HepG2 (cell line): ENCODE measurements around the gene TEX48. TPM values are rescaled to one million over a fixed set of nuclear protein-coding genes. Genes with fewer than 3 reads are reported as not detected.

Experiments used
- ATAC-seq: fragments of 200-7000 bp; cut with Tn5 transposase; 3 replicates; pipeline ENCODE4 v1.9.1; 2020; ENCODE audit warnings: mild to moderate bottlenecking, moderate library complexity
- BruUV-seq: library from RNA; stranded (reverse); fragments of 400-500 nt; replicated peaks from 2 replicates; lab custom pipeline; 2021; lab: Mats Ljungman, UMichigan
- CTCF ChIA-PET: fragments of 300-600 bp; formaldehyde crosslinking; extraction: SDS; loops from one replicate; lab custom pipeline; 2021; ENCODE audit warnings: low total read pairs, inconsistent platforms, low intra/inter-chr PET ratio; lab: Yijun Ruan, JAX
- POLR2A ChIA-PET: fragments of 350-600 bp; sonication (Branson Sonifier 250); formaldehyde crosslinking; loops from one replicate; lab custom pipeline; 2020; ENCODE audit warnings: antibody characterized with exemption, inconsistent platforms; lab: Yijun Ruan, JAX
- DNase-seq: peaks from one replicate; pipeline ENCODE4 v3.0.0-alpha.2; 2015; ENCODE audit warnings: low spot score
- FAIRE-seq: peaks from 3 replicates; lab custom pipeline; 2011; peaks lifted over from hg19 to GRCh38; lab: Jason Lieb, UNC
- H2AFZ ChIP-seq: one replicate; pipeline ENCODE4 v1.6.1; 2011; ENCODE audit warnings: low read length, inconsistent platforms
- H3K27ac ChIP-seq: fragments of 300-600 bp; 3 replicates; pipeline ENCODE4 v1.8.0; 2011; ENCODE audit warnings: mixed run types, mild to moderate bottlenecking, mixed read lengths, low read length, inconsistent platforms; ENCODE audit not compliant: insufficient read depth; ENCODE audit errors: extremely low read length
- H3K27me3 ChIP-seq, 2 experiments: fragments of 200-600 bp in 1 of 2; 2 replicates in 1 of 2; 3 replicates in 1 of 2; pipeline versions ENCODE4 v1.6.0 to v1.8.0; 2011; ENCODE audit warnings: low read length in 2 of 2, mild to moderate bottlenecking in 2 of 2, moderate library complexity in 2 of 2, inconsistent platforms in 1 of 2; ENCODE audit not compliant: insufficient read depth in 2 of 2, control insufficient read depth in 1 of 2
- H3K36me3 ChIP-seq, 2 experiments: fragments of 200-600 bp in 1 of 2; replicated peaks in 1 of 2; 2 replicates in 1 of 2; 3 replicates in 1 of 2; pipeline versions ENCODE4 v1.5.1 to v1.8.0; 2011; ENCODE audit warnings: low read length in 2 of 2, inconsistent platforms in 1 of 2; ENCODE audit not compliant: insufficient read depth in 2 of 2, control insufficient read depth in 1 of 2
- H3K4me1 ChIP-seq: 2 replicates; pipeline ENCODE4 v1.5.1; 2012; ENCODE audit warnings: low read length, inconsistent platforms; ENCODE audit not compliant: insufficient read depth
- H3K4me2 ChIP-seq: 2 replicates; pipeline ENCODE4 v1.6.0; 2011; ENCODE audit warnings: low read depth, low read length, inconsistent platforms
- H3K4me3 ChIP-seq, 3 experiments: fragments of 200-600 bp in 1 of 3; sonication (generic), shearing (Covaris generic) in 1 of 3; replicated peaks in 1 of 3; 2 replicates each; pipeline ENCODE4 v1.5.1; 2011 to 2016; ENCODE audit warnings: low read length in 3 of 3, inconsistent platforms in 2 of 3, low read depth in 2 of 3, mild to moderate bottlenecking in 2 of 3, control low read depth in 1 of 3, mixed read lengths in 1 of 3; ENCODE audit not compliant: insufficient read depth in 1 of 3
- H3K79me2 ChIP-seq: one replicate; pipeline ENCODE4 v1.6.1; 2011; ENCODE audit warnings: low read length, inconsistent platforms; ENCODE audit not compliant: insufficient read depth
- H3K9ac ChIP-seq: 2 replicates; pipeline ENCODE4 v1.6.0; 2011; ENCODE audit warnings: mild to moderate bottlenecking, low read depth, low read length, inconsistent platforms; ENCODE audit not compliant: insufficient read depth
- H3K9me3 ChIP-seq: 2 replicates; pipeline ENCODE4 v1.5.1; 2012; ENCODE audit warnings: mild to moderate bottlenecking, low read length
- H4K20me1 ChIP-seq: 2 replicates; pipeline ENCODE4 v1.6.0; 2011; ENCODE audit warnings: inconsistent platforms, mild to moderate bottlenecking, low read length, moderate library complexity; ENCODE audit not compliant: insufficient read depth
- ARID5B ChIP-seq: IDR thresholded peaks from 2 replicates; pipeline ENCODE4 v1.4.0; 2020; ENCODE audit warnings: mild to moderate bottlenecking, missing genetic modification reagents
- EP300 ChIP-seq, 3 experiments: sonication (generic) in 1 of 3; formaldehyde crosslinking in 1 of 3; IDR thresholded peaks; 2 replicates each; pipeline versions ENCODE4 v1.5.1 to v1.6.1; 2011 to 2020; ENCODE audit warnings: low read depth in 2 of 3, low read length in 2 of 3, borderline replicate concordance in 1 of 3, improper control_type of control experiment in 1 of 3, mild to moderate bottlenecking in 1 of 3, missing genetic modification reagents in 1 of 3, moderate library complexity in 1 of 3
- HNF4A ChIP-seq: sonication (generic); formaldehyde crosslinking; IDR thresholded peaks from 2 replicates; pipeline ENCODE4 v1.4.0; 2020; ENCODE audit warnings: missing genetic modification reagents
- NCOA2 ChIP-seq: sonication (generic); formaldehyde crosslinking; IDR thresholded peaks from 2 replicates; pipeline ENCODE4 v1.8.0; 2022; ENCODE audit warnings: inconsistent platforms
- USF2 ChIP-seq, 2 experiments: sonication (generic) in 1 of 2; formaldehyde crosslinking in 1 of 2; IDR thresholded peaks; 2 replicates each; pipeline versions ENCODE4 v1.5.1 to v1.6.1; 2011 to 2020; ENCODE audit warnings: borderline replicate concordance in 1 of 2, low read depth in 1 of 2, low read length in 1 of 2, mild to moderate bottlenecking in 1 of 2, missing genetic modification reagents in 1 of 2, moderate library complexity in 1 of 2
- ZNF414 ChIP-seq: sonication (generic); formaldehyde crosslinking; IDR thresholded peaks from 2 replicates; pipeline ENCODE4 v1.5.0; 2020; ENCODE audit warnings: missing genetic modification reagents
- WGBS: methylation state at CpG from one replicate; pipeline ENCODE4 v1.1.6; 2017; ENCODE audit warnings: low lambda C conversion rate; 5-methylcytosine and 5-hydroxymethylcytosine counted together
- in situ Hi-C: cut with HindIII; loops from 2 replicates; pipeline ENCODE4 v1.10.0; 2017; ENCODE audit warnings: low pct_unique_long_range_greater_than_20kb; ENCODE audit not compliant: extremely low pct_ligation_motif_present
- intact Hi-C: fragments of 100-400 bp; cut with micrococcal nuclease; formaldehyde crosslinking; loops from one replicate; pipeline ENCODE4 v1.10.0; 2022; ENCODE audit not compliant: unreplicated experiment
- polyA plus RNA-seq, 8 experiments: library from polyadenylated mRNA; depleted of rRNA in 3 of 8; stranded (reverse) in 7 of 8; unstranded in 1 of 8; fragments of >200 nt; fragmentation: Illumina TruSeq in 4 of 8; extraction: Trizol in 4 of 8; gene quantifications; 2 replicates each; pipeline versions ENCODE4 v1.2.1 to v1.2.3, GENCODE V29; 2011 to 2016; ENCODE audit warnings: low read depth in 4 of 8, missing spikeins in 1 of 8, mixed read lengths in 1 of 8; ENCODE audit not compliant: insufficient read depth in 1 of 8
- total RNA-seq, 5 experiments: library from RNA; depleted of rRNA; stranded (reverse); fragments of >200 nt; fragmentation: Illumina TruSeq; extraction: Trizol; gene quantifications; 2 replicates each; pipeline ENCODE4 v1.2.3, GENCODE V29; 2016; ENCODE audit warnings: low read depth in 1 of 5

Gene TEX48
- total and polyA plus RNA-seq, 2 of the 13 experiments (the other 11 are each of a cell fraction or from before 2014, with no cell fraction given), result not detected

- TF ChIP-seq ARID5B (CRISPR knock-in tag), result peak; percentile 40; the same call in 1 of the 2 replicates
- no peak for TF ChIP-seq USF2 (IDR thresholded peaks at IDR 0.05; ENCODE audit: low read depth, low read length)
- TF ChIP-seq USF2 (CRISPR knock-in tag; IDR thresholded peaks at IDR 0.05; ENCODE audit: borderline replicate concordance), result no peak; the same call in 1 of the 2 replicates
- peak in 1 of 2 experiments; percentile 28; a peak in 1 of 4 replicates for TF ChIP-seq EP300 (IDR thresholded peaks at IDR 0.05; ENCODE audit: low read depth in 2 of 2, low read length in 2 of 2)
- TF ChIP-seq EP300 (CRISPR knock-in tag; IDR thresholded peaks at IDR 0.05; ENCODE audit: borderline replicate concordance), result no peak
- TF ChIP-seq ZNF414, result no peak
- 0 out of 2 replicates have a peak, but pooled peaks have one; percentile 15 for TF ChIP-seq HNF4A
- peak; percentile 36; the same call in 1 of the 2 replicates for TF ChIP-seq NCOA2 (CRISPR knock-in tag)
- Histone ChIP-seq H3K4me3 (no peak overlapping the region), H3K27ac (no peak overlapping the region), H3K27me3 (no peaks in the 10 kb centered on the region), H3K4me2 (no peak overlapping the region), H3K36me3 (no peaks in the 10 kb centered on the region), H3K4me1 (peaks cover 11% of the 10 kb centered on the region), H4K20me1 (no peaks in the 10 kb centered on the region), H3K9me3 (no peaks in the 10 kb centered on the region), H3K9ac (no peak overlapping the region), H3K79me2 (no peaks in the 10 kb centered on the region), H2AFZ (no peak overlapping the region)
- BruUV-seq, result no TSS peak
- in situ Hi-C loops, result loop anchor here (10.0 kb wide), 1 partner anchor 283 kb away; no protein-coding TSS in a partner anchor
- CTCF ChIA-PET, result no interaction called here
- intact Hi-C loops, result no loop called here
- POLR2A ChIA-PET, result no interaction called here
- FAIRE-seq (peak; percentile 12), ATAC-seq (peak; percentile 57; the same call in 2 of the 3 replicates), DNase-seq (peak; percentile 31)
- WGBS, result 0% methylated on average over 1 of the region's 1 CpG
These were observed 49.7 kb upstream of the TEX48 start for GRCh38 chr9:114731701-114732100.
